K562 (cell line): ENCODE data around the gene EPB41L2. TPM values are rescaled to one million over a fixed set of nuclear protein-coding genes. Genes with fewer than 3 reads are reported as not detected.

Experiments
- ATAC-seq: fragments of 200-7000 bp; cut with Tn5 transposase; 3 replicates; pipeline ENCODE4 v1.9.1; 2020; ENCODE audit warnings: moderate library complexity
- BruUV-seq: library from RNA; stranded (reverse); fragments of 400-500 nt; replicated peaks from 2 replicates; lab custom pipeline; 2021; lab: Mats Ljungman, UMichigan
- CTCF ChIA-PET: fragments of 300-600 bp; formaldehyde crosslinking; extraction: SDS; loops from one replicate; lab custom pipeline; 2021; ENCODE audit warnings: low intra/inter-chr PET ratio; lab: Yijun Ruan, JAX
- POLR2A ChIA-PET: fragments of 300-600, 350-650 bp; sonication (Branson Sonifier 250); formaldehyde crosslinking; extraction: SDS; loops from one replicate; lab custom pipeline; 2021; ENCODE audit warnings: antibody characterized with exemption, inconsistent platforms; lab: Yijun Ruan, JAX
- DNase-seq, 4 experiments: peaks; one replicate each; pipeline versions ENCODE4 v3.0.0 to v3.0.0-alpha.2; 2011 to 2018; ENCODE audit warnings: low spot score in 3 of 4, mixed read lengths in 3 of 4; ENCODE audit errors: extremely low read depth in 1 of 4
- FAIRE-seq: peaks from 2 replicates; lab custom pipeline; 2011; peaks lifted over from hg19 to GRCh38; lab: Jason Lieb, UNC
- H2AFZ ChIP-seq: 2 replicates; pipeline ENCODE4 v1.6.0; 2011; ENCODE audit warnings: low read depth, low read length, control low read depth, inconsistent platforms
- H3K27ac ChIP-seq: fragments of 200-600 bp; 3 replicates; pipeline ENCODE4 v1.8.0; 2011; ENCODE audit warnings: low read depth, mild to moderate bottlenecking, control low read depth, inconsistent platforms, low read length, moderate library complexity, mixed read lengths; ENCODE audit errors: extremely low read depth
- H3K27me3 ChIP-seq, 2 experiments: fragments of 300-600 bp in 1 of 2; 2 replicates in 1 of 2; 3 replicates in 1 of 2; pipeline versions ENCODE4 v1.6.0 to v1.8.0; 2011; ENCODE audit warnings: inconsistent platforms in 2 of 2, low read length in 2 of 2, mild to moderate bottlenecking in 1 of 2, mixed read lengths in 1 of 2, moderate library complexity in 1 of 2; ENCODE audit not compliant: control insufficient read depth in 2 of 2, insufficient read depth in 2 of 2
- H3K36me3 ChIP-seq: fragments of 300-600 bp; 3 replicates; pipeline ENCODE4 v1.8.0; 2011; ENCODE audit warnings: mild to moderate bottlenecking, low read length, inconsistent platforms; ENCODE audit not compliant: control insufficient read depth, insufficient read depth
- H3K4me1 ChIP-seq, 2 experiments: fragments of 200-600 bp in 1 of 2; replicated peaks in 1 of 2; 2 replicates in 1 of 2; 3 replicates in 1 of 2; pipeline versions ENCODE4 v1.5.1 to v1.8.0; 2011; ENCODE audit warnings: inconsistent platforms in 2 of 2, low read length in 2 of 2, mild to moderate bottlenecking in 1 of 2, mixed read lengths in 1 of 2, moderate library complexity in 1 of 2; ENCODE audit not compliant: control insufficient read depth in 2 of 2, insufficient read depth in 2 of 2
- H3K4me2 ChIP-seq: 2 replicates; pipeline ENCODE4 v1.6.1; 2011; ENCODE audit warnings: low read length, control low read depth, inconsistent platforms, mixed read lengths; ENCODE audit not compliant: insufficient read depth
- H3K4me3 ChIP-seq: fragments of 200-600 bp; sonication (generic), shearing (Covaris generic); 2 replicates; pipeline ENCODE4 v1.5.1; 2016; ENCODE audit warnings: control low read depth, inconsistent platforms
- H3K79me2 ChIP-seq: fragments of 200-600 bp; 3 replicates; pipeline ENCODE4 v1.8.0; 2011; ENCODE audit warnings: low read length, inconsistent platforms; ENCODE audit not compliant: control insufficient read depth, insufficient read depth
- H3K9ac ChIP-seq, 2 experiments: 2 replicates each; pipeline versions ENCODE4 v1.6.0 to v1.6.1; 2011; ENCODE audit warnings: low read depth in 2 of 2, low read length in 2 of 2, control low read depth in 1 of 2, inconsistent platforms in 1 of 2, mild to moderate bottlenecking in 1 of 2, mixed read lengths in 1 of 2; ENCODE audit not compliant: insufficient read depth in 1 of 2
- H3K9me1 ChIP-seq: one replicate; pipeline ENCODE4 v1.6.0; 2011; ENCODE audit warnings: inconsistent platforms, mild to moderate bottlenecking, low read length, moderate library complexity; ENCODE audit not compliant: control insufficient read depth, insufficient read depth
- H3K9me3 ChIP-seq: replicated peaks from 2 replicates; pipeline ENCODE4 v1.5.1; 2011; ENCODE audit warnings: low read depth, low read length, inconsistent platforms; ENCODE audit not compliant: control insufficient read depth, insufficient read depth
- H4K20me1 ChIP-seq: replicated peaks from 2 replicates; pipeline ENCODE4 v1.6.1; 2011; ENCODE audit warnings: low read length, inconsistent platforms, mixed read lengths; ENCODE audit not compliant: control insufficient read depth, insufficient read depth
- BRF1 ChIP-seq: IDR thresholded peaks from 3 replicates; pipeline ENCODE4 v1.6.1; 2011; ENCODE audit warnings: borderline replicate concordance, mild to moderate bottlenecking; ENCODE audit not compliant: insufficient read length; ENCODE audit errors: extremely low read depth
- CTCF ChIP-seq, 3 experiments: IDR thresholded peaks in 2 of 3; conservative IDR thresholded peaks in 1 of 3; 2 replicates each; pipeline ENCODE4 v1.5.1; 2011 to 2012; ENCODE audit warnings: low read length in 3 of 3, mild to moderate bottlenecking in 3 of 3, control low read depth in 2 of 3, improper control_type of control experiment in 1 of 3, inconsistent platforms in 1 of 3, low read depth in 1 of 3, mixed read lengths in 1 of 3, moderate library complexity in 1 of 3; ENCODE audit not compliant: insufficient read depth in 2 of 3
- DACH1 ChIP-seq: fragments of 450-650 bp; IDR thresholded peaks from 2 replicates; pipeline ENCODE4 v1.6.1; 2018; ENCODE audit not compliant: partially characterized antibody
- ZNF740 ChIP-seq, 3 experiments: fragments of 200-800 bp in 1 of 3; sonication (Bioruptor generic) in 1 of 3; sonication (generic) in 1 of 3; formaldehyde crosslinking in 1 of 3; IDR thresholded peaks; 2 replicates each; pipeline versions ENCODE4 v1.6.1 to v1.8.0; 2016 to 2022; ENCODE audit warnings: mild to moderate bottlenecking in 2 of 3, missing compliant biosample characterization in 2 of 3, missing genetic modification characterization in 2 of 3, missing genetic modification reagents in 1 of 3
- WGBS: fragments of 100-300 bp; shearing (Covaris generic); methylation state at CpG from one replicate; pipeline ENCODE4 v1.1.6; 2016; ENCODE audit warnings: low coverage, mixed read lengths; ENCODE audit not compliant: insufficient coverage; ENCODE audit errors: missing lambda C conversion rate; 5-methylcytosine and 5-hydroxymethylcytosine counted together
- in situ Hi-C: fragments of 300-500 bp; cut with MboI; formaldehyde crosslinking; loops from 4 replicates; pipeline ENCODE4 v1.15.0; 2018; ENCODE audit warnings: inconsistent platforms, mixed read lengths
- intact Hi-C: fragments of 100-400 bp; cut with micrococcal nuclease; formaldehyde crosslinking; loops from 2 replicates; pipeline ENCODE4 v1.14.2; 2022
- polyA plus RNA-seq, 8 experiments: library from polyadenylated mRNA; depleted of rRNA in 4 of 8; stranded (reverse) in 5 of 8; unstranded in 3 of 8; fragments of >200 nt; fragmentation: Nextera tagmentation in 2 of 8; fragmentation: Illumina TruSeq in 1 of 8; extraction: Ambion mirVana in 2 of 8; extraction: Trizol in 1 of 8; gene quantifications; 2 replicates each; pipeline versions ENCODE4 v1.2.1 to v1.2.3, GENCODE V29; 2011 to 2014; ENCODE audit warnings: inconsistent platforms in 1 of 8, missing spikeins in 1 of 8
- total RNA-seq, 7 experiments: library from RNA; depleted of rRNA in 6 of 7; stranded (reverse); fragments of >200 nt in 6 of 7; fragmentation: Illumina TruSeq in 2 of 7; extraction: Trizol in 2 of 7; gene quantifications; 2 replicates each; pipeline versions ENCODE4 v1.2.1 to v1.2.3, GENCODE V29; 2011 to 2021; ENCODE audit warnings: low replicate concordance in 1 of 7
- TF ChIP-seq, protein P1 (sequence below): fragments of 150-350 bp; IDR thresholded peaks from 2 replicates; pipeline ENCODE4 v1.6.1; 2014; ENCODE audit warnings: low read depth, mild to moderate bottlenecking, low read length, borderline replicate concordance

EPB41L2 gene
- total and polyA plus RNA-seq, 9 of the 15 experiments (the other 6 are each of a cell fraction or from before 2014, with no cell fraction given) = 5.1 to 53.6 (median 25.0) TPM

DNA sequence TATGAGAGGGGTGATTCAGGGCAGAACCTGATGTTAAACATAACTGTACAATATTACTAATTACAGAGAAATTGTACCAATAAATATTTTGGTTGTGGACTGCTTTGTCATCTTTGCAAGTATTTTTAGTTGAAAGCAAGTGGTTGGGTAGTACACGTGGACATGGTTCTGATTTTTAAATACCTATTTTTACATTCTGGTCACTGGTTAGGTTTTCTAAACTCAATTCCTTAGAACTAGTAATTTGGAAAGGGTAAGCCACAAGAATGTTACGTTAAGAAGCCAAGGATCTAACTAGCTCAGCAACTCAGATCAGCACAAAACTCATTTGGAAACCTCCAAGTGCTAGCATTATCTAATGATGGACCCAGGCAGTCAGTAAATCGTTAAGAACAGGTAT lies 2.7 kb downstream of the EPB41L2 start:
- H3K27me3 ChIP-seq = no peaks in the 10 kb centered on the region
- ChIA-PET CTCF (no interaction called here), POLR2A (interaction anchor here (0.6 to 1.0 kb wide), 2 partner anchors 10 to 38 kb away, joined by 3 to 7 read pairs; no protein-coding TSS in a partner anchor)
- H3K9me1 ChIP-seq = no peaks in the 10 kb centered on the region
- peaks cover 49% of the 10 kb centered on the region for H3K79me2 ChIP-seq
- H3K4me3 ChIP-seq = no peak overlapping the region
- H2AFZ ChIP-seq = no peak overlapping the region
- H3K9ac ChIP-seq = no peak overlapping the region
- no peaks in the 10 kb centered on the region for H3K9me3 ChIP-seq
- no peak for DNase-seq
- peaks cover 3 to 16% of the 10 kb centered on the region in 2 experiments; a peak in 3 of 5 replicates for H3K4me1 ChIP-seq
- H3K36me3 ChIP-seq = no peaks in the 10 kb centered on the region
- no peak for FAIRE-seq
- in situ Hi-C loops (no loop called here), intact Hi-C loops (loop anchor here (5.0 kb wide), 1 partner anchor 57 kb away; no protein-coding TSS in a partner anchor)
- H3K27ac ChIP-seq = peak overlapping the region; percentile 21; the same call in 1 of the 3 replicates
- H4K20me1 ChIP-seq = no peaks in the 10 kb centered on the region
- no TSS peak for BruUV-seq
- H3K4me2 ChIP-seq = no peak overlapping the region
- WGBS = 4% methylated on average over 3 of the region's 3 CpGs
- ATAC-seq = no peak
- no peak for TF ChIP-seq CTCF (IDR thresholded peaks at IDR 0.05 in 2 of 3, conservative IDR thresholded peaks at IDR 0.05 in 1 of 3; ENCODE audit: insufficient read depth in 2 of 3, low read depth in 1 of 3, low read length in 3 of 3)
- no peak for TF ChIP-seq DACH1
- TF ChIP-seq, protein P1, sequence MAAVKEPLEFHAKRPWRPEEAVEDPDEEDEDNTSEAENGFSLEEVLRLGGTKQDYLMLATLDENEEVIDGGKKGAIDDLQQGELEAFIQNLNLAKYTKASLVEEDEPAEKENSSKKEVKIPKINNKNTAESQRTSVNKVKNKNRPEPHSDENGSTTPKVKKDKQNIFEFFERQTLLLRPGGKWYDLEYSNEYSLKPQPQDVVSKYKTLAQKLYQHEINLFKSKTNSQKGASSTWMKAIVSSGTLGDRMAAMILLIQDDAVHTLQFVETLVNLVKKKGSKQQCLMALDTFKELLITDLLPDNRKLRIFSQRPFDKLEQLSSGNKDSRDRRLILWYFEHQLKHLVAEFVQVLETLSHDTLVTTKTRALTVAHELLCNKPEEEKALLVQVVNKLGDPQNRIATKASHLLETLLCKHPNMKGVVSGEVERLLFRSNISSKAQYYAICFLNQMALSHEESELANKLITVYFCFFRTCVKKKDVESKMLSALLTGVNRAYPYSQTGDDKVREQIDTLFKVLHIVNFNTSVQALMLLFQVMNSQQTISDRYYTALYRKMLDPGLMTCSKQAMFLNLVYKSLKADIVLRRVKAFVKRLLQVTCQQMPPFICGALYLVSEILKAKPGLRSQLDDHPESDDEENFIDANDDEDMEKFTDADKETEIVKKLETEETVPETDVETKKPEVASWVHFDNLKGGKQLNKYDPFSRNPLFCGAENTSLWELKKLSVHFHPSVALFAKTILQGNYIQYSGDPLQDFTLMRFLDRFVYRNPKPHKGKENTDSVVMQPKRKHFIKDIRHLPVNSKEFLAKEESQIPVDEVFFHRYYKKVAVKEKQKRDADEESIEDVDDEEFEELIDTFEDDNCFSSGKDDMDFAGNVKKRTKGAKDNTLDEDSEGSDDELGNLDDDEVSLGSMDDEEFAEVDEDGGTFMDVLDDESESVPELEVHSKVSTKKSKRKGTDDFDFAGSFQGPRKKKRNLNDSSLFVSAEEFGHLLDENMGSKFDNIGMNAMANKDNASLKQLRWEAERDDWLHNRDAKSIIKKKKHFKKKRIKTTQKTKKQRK = no peak
- TF ChIP-seq ZNF740 (CRISPR knock-in tag; IDR thresholded peaks at IDR 0.05) = no peak
- no peak for TF ChIP-seq ZNF740 (tag; IDR thresholded peaks at IDR 0.05)
- TF ChIP-seq BRF1 = no peak
